HG02759 (cell line): Measurements from ENCODE around the gene NCEH1.

Experiments
- ATAC-seq: cut with Tn5 transposase; IDR thresholded peaks from one replicate; pipeline ENCODE4 v1.9.1; 2021; ENCODE audit warnings: mild to moderate bottlenecking, moderate library complexity; ENCODE audit not compliant: unreplicated experiment

Gene NCEH1

GRCh38 chr3:172647080-172647479 is 63.8 kb downstream of the NCEH1 start:
- no peak for ATAC-seq

DNA sequence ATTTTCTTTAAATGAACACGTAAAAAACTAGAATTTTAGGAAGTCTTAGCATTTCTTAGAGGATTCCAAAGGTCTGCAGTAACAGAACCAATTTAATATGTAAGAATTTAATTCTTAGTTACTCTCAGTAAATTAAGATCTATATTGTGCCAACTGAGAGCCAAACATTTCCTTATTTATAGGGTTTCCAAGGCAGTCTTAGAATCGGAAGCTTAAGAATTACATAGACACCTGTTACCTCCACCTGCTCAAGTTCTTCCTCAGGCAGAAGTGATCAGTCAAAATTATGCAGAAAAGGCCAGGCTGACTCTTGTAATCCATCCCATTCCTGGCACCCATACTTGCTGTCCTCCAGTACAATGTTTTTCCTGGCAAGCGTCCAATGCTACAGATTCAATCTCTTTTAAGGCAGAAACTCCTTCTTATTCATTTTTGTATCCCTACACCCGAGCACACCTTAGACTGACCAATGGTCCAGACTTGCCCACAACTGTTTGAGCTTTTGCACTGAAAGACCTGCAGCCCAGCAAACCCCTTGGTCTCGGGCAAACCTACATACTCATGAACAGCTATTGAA is 64.3 kb downstream of the NCEH1 start:
- ATAC-seq = no peak

DNA sequence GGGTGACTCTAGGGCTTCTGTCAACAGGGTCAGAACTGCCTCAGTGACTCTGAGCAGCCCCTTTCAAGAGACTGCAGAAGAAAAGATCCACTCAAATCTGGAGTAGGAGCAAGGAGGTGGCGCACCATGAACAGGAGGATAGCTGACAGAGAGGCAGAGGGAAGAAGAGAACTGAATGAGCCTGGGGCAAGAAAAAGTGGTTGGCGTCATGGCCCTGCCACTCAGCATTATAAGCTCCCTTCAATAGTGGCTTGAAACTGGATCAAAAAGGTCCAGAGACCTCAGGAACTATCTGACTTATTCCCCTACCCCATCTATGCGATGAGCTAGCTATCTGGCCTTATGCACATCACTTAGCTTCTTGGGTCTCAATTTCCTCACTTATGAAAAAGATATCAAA is 66.6 kb downstream of the NCEH1 start:
- no peak for ATAC-seq

GRCh38 chr3:172643506-172644179 is 67.2 kb downstream of the NCEH1 start:
- ATAC-seq = no peak

DNA sequence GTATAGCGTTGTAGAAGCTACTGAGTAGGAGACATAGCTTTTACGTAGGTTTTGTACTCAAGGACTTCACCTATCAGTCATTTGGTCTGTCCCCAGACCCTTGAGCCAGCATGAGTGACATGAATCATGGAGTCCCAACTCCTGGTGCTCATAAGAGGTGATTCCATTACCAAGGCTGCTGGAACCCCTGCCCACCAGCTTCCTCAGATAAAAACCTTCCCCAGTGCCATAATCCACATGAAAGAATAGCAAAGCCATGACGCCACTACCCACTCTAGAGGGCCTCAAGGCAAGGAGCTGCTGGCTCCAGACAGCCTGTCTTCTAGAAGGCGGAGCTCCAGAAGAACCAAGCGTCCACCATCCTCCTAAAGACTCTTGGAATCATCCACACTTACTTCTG is 69.6 kb downstream of the NCEH1 start:
- ATAC-seq = no peak

DNA sequence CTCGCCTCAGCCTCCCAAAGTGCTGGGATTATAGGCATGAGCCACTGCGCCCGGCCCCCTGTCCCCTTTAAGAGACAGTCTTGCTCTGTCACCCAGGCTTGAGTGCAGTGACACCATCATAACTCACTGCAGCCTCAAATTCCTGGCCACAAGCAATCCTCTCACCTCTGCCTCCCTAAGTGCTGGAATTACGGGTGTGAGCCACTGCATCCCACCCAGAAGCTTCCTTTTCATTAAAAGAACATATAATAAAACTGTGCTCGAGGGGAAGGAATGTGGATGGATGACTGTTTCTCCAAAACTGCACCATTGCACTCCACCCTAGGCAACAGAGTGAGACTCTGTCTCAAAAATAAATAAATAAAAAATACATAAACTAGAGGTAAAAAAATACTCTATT is 70.1 kb downstream of the NCEH1 start:
- ATAC-seq = no peak

DNA sequence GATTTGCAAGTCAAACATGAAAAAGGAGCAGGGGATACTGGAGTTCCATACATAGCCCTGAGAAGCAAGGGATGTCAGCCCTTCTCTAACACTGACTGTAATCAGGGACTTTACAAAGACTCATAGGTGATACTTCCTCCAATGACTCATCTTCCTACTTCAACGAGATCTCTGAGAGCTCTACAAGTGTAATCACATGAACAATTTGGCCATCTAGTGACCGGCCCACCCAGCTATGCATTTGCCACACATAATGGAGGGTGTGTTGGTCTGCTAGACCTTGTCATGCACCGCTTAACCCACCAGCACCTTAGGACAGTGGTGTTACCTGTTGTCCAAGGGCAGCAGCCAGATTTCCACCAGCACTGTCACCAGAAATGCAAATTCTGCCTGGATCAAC is 75.3 kb downstream of the NCEH1 start:
- peak; percentile 99 for ATAC-seq

DNA sequence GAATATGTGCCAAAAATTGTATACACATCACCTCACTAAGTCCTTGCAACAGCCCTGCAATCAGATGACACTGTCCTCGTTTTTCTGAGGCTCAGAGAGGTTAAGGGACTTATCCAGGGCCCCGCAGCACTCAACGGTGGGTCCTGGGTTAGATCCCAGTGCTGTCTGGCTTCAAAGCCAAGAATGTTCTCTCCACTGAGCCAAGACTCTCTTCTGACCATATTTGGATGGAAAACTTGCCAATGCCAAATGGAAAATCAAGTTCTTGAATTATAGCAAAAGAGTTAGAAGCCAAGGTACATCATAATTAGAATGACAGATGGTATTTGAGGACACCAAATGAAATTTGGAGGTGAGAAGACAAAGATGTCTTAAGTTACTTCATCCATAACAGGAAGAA is 75.9 kb downstream of the NCEH1 start:
- ATAC-seq = no peak

DNA sequence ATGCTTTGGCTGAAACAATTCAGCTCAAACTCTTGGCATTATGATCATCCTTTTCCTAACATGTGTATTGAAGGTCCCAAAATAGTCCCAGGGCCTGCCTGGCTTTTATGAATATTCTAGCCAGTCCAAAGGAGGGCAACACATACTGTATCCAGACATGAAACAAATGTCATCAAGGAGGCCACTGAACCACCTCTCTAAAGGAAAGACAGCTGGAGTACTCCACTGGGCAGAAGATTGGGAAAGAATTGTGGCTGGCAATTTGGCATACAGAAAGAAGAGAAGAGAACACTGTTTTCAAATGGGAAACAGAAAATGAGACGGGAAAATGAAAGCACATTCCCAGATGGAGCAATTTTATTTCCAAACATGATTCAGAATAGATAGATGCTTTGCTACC is 80.6 kb downstream of the NCEH1 start:
- no peak for ATAC-seq

DNA sequence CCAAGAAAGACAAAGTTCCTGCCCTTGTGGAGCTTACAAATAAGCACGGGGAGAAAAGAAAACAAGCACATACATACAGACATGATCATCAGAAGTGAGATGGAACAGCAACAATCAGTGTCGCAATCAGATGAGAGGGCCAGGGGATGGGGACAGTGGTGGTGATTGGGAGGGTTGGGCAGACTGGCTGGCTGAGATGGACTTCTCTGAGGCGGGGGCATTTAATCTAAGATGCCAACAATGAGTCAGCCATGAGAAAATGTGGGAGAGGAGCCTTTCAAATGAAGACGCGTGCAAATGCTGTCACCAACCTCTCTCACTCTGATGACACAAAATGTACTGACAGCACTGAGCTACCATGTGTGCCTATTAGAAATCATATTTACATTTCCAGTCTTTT is 81.4 kb downstream of the NCEH1 start:
- no peak for ATAC-seq

DNA sequence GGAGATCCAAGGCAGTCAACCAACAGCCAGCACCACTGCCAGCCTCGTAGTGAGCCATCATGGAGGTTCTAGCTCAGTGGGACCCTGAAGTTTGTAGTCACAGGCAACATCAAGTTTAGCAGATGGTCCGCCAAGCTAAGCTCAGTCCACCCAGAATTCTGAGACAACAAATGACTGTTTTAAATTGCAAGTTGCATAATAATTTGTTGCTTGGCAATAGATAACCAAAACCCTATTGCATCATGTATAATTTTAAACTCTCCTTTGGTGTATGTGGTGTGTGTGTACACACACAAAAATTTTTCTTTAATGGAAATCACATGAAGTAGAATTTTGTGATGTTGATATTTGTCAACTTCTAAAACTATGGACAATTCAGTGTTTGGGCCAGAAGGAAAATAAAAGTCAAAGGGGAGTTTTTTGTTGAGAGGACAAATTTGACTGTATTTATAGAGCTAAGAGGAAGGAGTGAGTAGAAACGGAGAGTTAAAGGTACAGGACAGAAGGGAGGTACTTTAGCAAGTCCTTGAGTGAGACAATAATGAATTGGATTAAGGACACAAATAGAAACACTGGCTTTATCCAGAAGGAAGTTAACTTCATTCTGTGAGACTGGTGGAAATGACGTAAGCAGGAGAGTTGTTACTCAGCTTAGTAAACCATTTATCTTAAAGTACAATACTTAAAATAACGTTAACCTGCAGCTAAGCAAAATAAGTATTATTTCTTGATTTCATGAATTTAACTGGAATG is 83.6 kb downstream of the NCEH1 start:
- ATAC-seq = no peak

GRCh38 chr3:172626021-172626640 is 84.7 kb downstream of the NCEH1 start:
- ATAC-seq = no peak

DNA sequence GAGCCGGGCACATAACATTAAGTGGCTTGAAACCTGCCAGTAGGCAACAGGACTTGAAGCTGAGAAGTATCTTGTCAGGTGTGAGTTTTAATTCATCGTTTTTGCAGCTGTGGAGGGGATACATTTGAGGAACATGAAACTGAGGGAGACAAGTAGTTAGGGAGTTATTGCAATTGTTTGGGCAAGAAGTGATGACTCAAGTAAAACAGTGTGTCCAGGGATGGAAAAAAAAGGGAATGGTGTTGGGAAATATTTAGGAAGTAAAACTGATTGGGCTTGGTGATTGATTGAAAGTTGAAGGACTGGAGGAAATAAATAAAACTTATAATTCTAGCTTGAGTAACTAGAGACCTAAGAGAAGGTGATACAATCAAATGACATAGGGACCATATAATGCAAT is 85.5 kb downstream of the NCEH1 start:
- no peak for ATAC-seq

GRCh38 chr3:172624999-172625398 is 85.9 kb downstream of the NCEH1 start:
- ATAC-seq = no peak

- ATAC-seq = no peak
Measured at GRCh38 chr3:172622916-172623700, 87.8 kb downstream of the NCEH1 start.

DNA sequence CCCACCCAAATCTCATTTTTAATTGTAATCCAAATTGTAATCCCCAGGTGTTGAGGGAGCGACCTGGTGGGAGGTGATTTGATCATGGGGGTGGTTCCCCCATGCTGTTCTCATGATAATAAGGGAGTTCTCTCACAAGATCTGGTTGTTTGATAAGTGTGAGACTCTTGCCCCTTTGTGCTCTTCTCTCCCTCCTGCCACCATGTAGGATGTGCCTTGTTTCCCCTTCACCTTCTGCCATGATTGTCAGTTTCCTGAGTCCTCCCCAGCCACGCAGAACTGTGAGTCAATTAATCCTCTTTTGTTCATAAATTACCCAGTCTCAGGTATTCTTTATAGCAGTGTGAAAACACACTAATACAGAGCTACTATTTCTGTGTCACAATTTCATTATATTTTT is 88.7 kb downstream of the NCEH1 start:
- no peak for ATAC-seq

DNA sequence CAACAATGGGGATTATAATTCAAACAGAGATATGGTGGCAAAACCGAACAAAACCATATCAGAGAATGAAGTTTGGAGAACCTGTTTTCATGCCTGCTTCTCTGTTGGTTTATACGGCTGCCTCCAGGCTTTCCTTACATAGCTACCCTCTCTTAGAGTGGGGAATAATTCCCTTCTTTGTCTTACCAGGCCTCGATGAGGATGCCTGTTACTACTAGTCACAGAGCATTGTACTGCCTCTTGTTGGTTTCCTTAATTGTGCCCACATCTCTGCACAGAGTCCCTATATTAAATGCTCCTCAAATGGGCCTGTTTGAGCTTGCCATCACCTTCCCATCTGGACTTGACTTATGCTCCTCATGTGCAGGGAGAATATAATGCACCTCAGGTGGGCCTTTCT is 92.9 kb downstream of the NCEH1 start:
- no peak for ATAC-seq

DNA sequence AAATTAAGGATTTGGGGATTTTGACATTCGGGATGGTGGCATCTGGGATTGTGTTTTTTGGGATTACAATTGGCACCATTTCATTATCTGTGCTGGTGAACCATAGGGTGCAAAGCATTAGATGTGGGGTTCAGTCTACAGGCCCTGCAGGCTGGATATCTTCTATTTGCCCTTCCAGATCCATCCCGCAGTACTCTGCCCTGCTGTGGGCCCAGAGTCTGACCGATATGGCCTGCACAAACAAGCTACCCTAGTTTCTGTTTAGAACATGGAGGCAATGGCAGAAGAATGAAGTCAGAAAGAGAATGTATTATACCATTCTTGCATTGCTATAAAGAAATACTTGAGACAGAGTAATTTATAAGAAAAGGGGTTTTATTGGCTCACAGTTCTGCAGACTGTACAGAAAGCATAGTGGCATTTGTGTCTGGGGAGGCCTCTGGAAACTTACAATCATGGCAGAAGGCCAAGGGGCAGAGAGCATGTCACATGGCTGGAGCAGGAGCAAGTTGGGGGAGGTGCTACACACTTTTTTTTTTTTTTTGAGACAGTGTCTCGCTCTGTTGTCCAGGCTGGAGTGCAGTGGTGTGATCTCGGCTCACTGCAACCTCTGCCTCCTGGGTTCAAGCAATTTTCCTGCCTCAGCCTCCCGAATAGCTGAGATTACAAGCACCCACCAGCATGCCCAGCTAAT is 93.7 kb downstream of the NCEH1 start:
- no peak for ATAC-seq

- no peak for ATAC-seq
Measured at GRCh38 chr3:172616031-172616461, 94.8 kb downstream of the NCEH1 start.

DNA sequence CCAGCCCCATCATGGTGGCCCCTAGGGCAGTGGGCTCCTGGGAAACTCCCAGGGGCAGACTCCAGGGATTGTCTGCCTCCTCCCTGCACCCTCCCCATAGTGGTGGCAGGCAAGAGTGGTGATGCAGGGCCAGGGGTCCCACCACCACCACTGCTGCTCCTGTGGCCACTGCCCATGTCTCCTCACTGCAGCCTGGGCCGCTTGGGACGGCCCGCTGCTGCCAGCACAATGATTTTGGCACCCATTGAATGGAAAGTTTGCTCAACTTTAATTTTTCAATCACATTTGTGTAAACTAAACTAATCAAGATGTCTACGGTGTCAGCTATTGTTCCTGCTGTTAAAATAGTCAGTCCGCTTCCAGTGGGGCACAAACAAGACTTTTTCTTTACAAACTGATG is 95.6 kb downstream of the NCEH1 start:
- ATAC-seq = no peak
